G401.6 (cell line): ENCODE results near the gene ABL1.
A peak's percentile ranks its signal among the peaks of the same experiment; 100 is the strongest.
"Not testable (repeated sequence)": the region's sequence is repeated elsewhere in the genome, so short reads cannot be mapped to it uniquely, and the experiment has no call there.

Experiments
- FAIRE-seq: peaks from 2 replicates; lab custom pipeline; 2012; peaks lifted over from hg19 to GRCh38; lab: Jason Lieb, UNC

Gene ABL1

DNA sequence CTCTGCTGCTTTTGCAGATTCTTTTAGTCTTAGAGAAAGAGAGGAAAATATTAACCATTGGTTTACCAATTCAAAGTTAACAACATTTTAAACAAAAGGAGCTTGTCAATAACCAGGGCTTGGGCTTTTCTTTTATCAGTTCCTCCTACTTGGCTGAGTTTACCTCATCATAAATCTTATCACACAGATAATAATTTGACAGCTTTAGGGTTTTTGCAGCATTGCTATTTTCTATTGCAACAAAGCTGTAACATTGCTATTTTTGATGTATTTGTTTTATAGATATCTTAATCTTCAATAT is 9.8 kb upstream of the ABL1 start:
- FAIRE-seq, result peak; percentile 97

DNA sequence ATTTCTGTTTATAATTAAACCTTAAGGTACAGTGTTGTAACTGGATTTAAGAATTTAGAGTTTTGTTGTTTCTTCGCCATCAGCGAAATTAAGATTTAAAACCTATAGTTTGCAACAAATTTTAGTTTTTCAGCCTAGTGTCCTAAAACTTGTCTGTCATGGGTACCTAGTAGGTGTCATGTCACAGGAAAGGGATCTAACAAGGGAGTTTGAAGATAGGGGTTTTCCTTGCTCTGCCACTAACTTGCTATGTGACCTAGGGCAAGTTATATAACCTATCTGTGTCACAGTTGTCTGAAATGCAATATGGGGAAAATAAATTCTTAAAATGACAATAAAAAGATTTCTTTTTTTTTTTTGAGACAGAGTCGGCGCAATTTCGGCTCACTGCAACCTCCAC is 9.2 kb upstream of the ABL1 start:
- FAIRE-seq, result no peak

- peak; percentile 21 for FAIRE-seq
These were observed 5.3 kb upstream of the ABL1 start for GRCh38 chr9:130829762-130830161.

DNA sequence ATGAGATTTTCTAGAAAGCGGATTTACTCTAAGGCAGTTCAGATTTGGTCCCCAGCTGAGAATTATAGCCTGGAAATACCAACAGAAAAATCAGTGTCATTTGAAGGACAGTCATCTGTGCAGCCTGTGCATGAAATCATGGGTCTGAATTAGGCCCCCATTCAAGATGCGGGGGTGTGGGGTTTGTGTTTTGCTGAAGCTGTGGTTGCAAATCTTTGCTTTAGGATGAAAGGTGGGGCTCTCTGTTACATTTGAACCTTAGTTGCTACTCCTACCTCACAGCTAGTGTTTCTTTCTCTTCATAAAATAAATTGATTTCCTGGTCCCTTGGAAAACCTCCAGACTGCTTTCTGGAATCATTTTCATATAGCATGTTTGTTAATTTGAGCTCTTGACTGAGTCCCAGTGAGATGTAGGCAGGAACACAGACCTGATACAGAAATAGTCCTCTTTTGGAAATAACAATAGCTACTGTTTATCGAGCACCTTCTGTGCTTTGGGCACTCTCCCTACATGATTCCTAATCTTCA is 4.8 kb upstream of the ABL1 start:
- FAIRE-seq, result no peak

DNA sequence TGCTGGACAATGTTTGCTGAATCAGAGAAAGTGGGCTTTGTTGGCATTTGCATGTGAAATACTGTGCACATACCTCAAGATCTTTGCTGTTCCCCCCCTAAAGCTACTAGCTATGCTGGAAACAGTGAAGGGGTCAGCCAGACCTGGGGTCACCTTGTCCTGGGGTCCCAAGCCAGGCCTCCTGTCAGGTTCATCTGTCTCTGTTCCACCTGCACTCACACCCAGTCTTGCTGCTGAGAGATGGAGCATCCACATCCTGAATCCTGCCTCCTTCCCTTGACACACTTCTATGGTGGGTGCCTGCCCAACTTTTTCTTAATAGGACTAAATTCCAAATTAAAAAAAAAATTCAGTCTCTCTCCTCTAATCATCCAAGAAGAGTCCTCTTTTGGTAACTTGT is 4.0 kb upstream of the ABL1 start:
- FAIRE-seq, result no peak

- no peak for FAIRE-seq
These were observed 1.7 kb upstream of the ABL1 start for GRCh38 chr9:130833031-130833990.

GRCh38 chr9:130835441-130836298 is 616 bp downstream of the ABL1 start:
- no peak for FAIRE-seq

- no peak for FAIRE-seq
These were observed 2.0 kb downstream of the ABL1 start for GRCh38 chr9:130837002-130837511.

DNA sequence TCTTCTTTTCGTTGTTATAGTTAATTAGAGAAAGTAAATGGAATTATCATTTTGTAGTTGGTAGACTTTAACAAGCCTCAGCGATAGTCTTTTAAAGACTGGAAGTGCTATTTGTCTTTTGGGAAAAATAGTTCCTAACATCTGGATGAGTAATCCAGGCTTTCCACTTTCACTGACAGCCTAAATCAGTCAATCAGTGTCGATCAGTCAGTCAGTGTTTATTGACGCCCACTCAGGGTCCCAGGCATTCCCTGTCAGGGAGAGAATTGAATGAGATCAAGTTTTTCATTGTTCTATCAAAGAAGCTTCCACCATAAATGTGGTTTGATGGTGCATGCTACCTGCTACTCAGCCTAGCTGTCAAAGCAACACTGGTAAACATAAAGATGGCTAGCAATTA is 2.6 kb downstream of the ABL1 start:
- no peak for FAIRE-seq

DNA sequence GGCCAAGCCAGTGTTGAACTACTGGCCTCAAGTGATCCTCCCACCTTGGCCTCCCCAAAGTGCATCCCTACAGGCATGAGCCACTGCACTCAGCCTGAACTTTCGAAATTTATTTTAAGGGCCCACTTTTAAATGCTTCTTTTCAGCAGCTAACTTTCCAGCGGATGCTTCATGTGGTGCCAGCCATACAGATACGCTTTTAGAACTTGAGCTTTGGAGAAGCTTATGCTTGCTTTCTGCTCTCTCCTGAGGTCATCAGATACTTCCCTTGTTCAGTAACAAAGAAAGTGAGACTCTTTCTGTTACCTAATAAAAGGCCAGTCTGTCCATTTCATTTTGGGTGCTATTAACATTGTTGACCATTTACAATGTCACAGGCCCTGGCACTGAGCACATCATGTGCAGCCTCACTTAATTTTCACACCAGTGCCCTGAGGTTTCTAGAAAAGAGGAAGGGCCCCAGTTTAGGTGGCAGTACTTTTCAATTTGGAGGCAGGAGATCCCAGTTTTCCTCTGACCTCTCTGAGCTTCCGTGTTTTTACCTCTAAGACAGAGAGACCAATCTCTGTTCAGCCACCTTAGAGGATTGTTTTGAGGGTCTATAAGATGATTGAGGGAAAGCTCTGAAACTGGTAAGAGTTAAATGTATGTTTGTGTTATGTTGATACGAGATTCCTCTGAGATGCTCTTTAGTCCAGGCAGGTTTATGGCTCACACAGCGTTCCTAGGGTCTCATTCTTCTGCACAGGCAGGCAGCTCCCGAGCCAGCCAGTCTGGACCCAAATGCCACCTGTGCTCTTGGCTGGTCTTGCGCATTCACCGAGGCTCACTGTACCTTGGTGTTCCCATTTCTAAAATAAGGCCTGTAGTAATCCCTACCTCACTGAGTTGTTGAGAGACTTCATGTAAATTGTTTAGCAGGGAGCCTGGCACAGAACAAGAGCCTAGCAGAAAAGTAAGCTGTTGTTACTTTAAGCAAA is 4.4 kb downstream of the ABL1 start:
- FAIRE-seq, result no peak

DNA sequence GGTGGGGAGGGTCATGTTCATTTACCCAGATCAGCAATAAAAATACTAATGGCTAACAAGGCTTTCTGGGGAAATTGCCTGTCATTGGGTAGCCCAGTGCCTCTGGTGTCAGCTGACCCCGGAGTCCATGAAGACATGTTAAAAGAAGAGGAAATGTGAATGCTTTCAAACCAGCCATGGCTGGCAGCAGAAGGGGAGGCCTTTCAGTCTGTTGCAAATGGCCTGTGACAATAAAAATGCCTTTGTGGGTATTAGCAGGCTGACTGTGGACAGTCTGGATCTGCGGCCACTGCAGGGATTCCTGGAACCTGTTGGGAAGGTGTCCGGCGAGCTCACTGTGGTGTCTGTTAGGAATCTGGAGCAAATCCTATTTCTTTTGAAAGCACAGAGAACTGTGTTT is 7.5 kb downstream of the ABL1 start:
- no peak for FAIRE-seq

DNA sequence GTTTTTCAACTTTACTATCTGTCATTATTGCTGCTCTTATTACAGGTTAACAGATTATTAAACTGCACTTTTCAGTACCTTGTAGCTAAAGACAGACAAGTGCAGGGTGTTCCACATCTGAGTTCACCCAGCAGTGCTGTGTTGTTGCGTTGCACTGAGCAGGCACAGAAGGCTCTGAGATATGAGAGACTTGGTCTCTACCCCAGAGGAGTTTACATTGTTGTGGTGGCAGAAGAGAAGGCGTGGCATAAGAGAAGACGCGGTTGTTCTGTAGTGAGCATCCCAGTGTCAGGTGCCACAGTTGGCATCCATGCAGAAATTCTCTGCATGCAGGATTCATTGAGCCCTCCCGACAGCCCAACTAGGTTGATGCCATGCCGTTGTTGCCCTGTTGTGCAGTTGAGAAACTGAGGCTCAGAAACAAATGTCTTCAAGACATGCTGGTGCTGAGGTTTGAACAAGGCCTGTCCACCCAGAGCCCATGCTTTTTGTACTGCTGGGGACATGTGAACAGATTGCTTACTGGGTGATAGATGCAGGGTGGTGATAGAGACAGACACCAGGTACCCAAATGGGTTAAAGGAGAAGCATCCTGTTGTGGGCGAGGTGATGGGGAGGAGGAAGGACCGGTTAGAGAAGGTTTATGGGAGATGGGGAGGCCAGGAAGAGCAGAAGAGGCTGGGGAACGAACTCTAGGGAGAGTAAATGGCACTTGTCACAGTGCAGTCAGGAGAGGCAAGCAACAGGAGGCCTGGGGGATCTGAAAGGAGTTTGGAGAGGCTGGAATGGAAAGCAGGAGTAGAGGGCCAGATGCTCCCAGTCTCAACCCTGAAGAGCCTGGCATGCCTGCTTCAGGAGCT is 8.2 kb downstream of the ABL1 start:
- no peak for FAIRE-seq

DNA sequence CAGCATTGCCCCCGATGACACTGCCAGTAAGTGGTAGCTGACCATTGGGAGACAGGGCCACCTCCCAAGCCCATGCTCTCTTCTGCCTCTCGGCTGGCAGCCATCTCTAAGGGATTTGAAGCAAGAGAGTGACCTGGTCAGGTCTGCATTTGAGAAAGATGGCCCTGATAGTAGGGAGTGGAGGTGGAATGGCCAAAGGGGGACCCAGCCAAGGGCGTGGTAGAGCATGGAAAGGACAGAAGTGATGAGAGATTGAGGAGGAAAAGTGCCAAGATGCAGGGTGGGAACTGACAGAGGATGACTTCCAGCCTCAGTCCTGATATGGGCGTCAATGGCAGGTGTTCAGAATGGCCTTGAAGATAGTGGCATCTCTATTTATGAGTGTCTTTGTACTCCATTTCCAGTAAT is 9.0 kb downstream of the ABL1 start:
- FAIRE-seq, result no peak

DNA sequence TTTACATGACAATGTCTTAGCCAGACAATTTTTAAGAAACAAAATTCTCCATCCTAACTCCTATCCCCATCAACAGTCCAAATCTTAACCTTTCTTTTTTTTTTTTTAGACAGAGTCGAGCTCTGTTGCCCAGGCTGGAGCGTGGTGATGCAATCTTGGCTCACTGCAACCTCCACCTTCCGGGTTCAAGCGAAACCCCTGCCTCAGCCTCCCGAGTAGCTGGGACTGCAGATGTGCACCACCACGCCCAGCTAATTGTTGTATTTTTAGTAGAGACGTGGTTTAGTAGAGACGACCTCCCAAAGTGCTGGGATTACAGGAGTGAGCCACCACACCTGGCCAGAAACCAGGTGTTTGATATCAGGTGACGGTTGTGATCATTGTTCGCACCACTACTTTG is 10.2 kb downstream of the ABL1 start:
- FAIRE-seq, result no peak

DNA sequence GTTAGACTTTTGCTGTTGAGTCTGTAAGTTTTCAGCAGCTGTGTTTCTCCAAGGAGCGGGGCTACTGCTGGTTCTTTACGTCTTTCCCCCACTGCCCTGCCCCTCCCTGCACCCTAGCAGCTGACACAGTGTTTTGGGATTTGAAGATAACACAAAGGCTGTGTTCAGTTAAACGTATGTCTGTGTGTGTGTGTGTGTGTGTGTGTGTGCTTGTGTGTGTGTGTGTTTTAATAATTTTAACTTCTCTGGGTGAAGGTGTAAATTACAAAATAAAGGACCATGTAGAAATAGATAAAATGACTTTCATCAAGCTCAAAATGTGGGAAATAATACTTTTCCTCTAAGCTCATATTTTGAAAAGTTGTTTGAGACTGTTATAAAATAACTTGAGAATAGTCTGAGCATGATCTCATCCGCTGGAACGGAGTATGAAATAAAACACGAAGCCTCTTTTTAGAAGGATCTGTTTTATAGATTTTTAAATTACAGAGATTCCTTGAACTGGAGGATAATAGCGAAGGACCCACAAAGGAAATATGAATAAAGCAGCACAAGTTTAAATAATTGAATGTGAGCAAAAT is 10.9 kb downstream of the ABL1 start:
- FAIRE-seq, result no peak

DNA sequence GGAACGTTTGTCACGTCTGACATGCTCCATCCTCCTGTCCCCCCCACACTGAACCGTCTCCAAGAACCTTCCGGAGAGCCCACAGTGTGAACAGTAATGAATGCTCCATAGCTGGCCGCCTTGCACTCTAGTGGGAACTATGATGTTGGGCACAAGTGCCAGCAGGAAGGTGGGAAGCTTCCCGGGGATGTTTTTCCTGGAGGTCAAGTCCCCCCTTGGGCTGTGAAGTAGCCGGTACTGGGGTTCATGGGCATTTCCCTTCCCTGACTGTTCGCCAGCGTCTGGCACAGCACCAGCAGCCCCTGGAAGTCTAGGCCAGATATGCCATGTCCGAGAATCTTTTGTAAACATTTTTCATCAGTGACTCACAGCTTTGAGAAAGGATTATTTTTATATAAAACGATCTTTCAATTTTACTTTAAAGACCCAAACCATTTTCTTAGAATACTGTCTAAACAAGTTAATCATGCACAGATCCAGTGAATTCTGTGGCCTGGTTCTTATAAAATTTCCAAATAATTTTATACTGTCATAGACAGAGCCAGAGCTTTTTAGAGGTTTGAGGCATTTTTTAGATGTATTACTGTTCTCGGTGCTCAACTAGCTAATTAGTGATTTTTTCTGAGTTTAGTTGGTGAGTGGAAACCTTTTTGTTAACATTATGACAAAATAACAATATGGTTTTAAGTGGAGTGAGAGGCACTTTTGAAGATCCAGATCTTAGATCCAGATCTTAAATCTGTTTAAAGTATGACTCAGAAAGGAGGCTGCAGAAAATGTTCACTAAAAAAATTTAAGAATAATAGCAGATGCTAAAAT is 11.6 kb downstream of the ABL1 start:
- FAIRE-seq, result no peak

DNA sequence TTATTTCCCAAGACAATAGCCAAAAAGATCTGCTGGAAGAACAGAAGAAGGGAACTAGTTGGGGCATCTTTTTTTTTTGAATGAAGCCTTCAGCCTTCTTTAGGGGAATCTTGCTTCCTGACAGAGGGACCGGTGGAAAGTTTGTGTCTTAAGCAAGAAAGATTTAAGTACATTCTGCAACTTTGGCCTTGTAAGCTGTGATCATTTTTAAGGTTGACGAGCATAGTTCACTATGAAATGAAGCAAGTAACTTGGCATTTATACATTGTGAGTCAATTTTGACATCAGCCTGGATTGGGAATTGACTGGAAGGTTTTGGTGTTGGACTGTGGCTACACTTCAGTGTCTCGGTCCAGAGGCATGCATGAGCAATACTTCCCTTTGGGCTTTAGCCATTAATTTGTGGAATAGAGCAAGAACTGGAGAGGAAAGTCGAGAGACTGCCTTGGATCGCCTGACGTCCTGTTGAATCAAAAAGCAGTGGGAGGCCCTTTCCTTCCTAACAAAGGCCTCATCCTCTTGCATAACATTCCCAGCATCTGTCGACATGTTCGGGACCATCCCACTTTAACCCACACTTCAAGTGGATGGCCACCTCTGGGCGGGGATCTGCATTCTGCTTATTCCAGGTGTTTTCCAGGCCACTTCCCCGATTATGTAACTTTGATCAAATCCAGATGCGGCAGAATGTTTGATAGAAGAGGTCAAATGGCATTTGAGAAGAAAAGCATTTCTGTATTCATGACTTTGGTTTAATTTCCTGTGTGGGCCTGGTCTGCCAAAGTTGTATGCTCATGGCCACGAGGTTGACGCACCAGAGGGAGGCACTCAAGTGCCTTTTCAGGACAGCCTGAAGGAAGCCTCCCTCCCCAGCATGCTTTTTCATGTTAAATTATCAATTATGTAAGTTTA is 12.5 kb downstream of the ABL1 start:
- no peak for FAIRE-seq

- FAIRE-seq, result not testable (repeated sequence)
These were observed 13.5 kb downstream of the ABL1 start for GRCh38 chr9:130848514-130848913.
